Measurements from ENCODE around the gene SERPINB13. TPM values are rescaled to one million over a fixed set of nuclear protein-coding genes. Genes with fewer than 3 reads are reported as not detected.

SERPINB13 gene
- total RNA-seq, 1 experiment from 2014 or later = not detected

GRCh38 chr18:63586431-63586830 is 712 bp upstream of the SERPINB13 start:
- BruUV-seq (replicated peaks) = no TSS peak
- Mint-ChIP-seq H3K4me1 (ENCODE audit: low read depth, unreplicated experiment) (peaks cover 14% of the 10 kb centered on the region), H3K27ac (ENCODE audit: unreplicated experiment) (no peak overlapping the region), H3K4me3 (ENCODE audit: low read depth, unreplicated experiment) (no peak overlapping the region), H3K9me3 (ENCODE audit: low read depth, unreplicated experiment) (no peaks in the 10 kb centered on the region), H3K36me3 (ENCODE audit: insufficient read depth, unreplicated experiment) (no peaks in the 10 kb centered on the region), H3K27me3 (ENCODE audit: unreplicated experiment) (no peaks in the 10 kb centered on the region)
- intact Hi-C loops (cut with micrococcal nuclease; ENCODE audit: unreplicated experiment) = no loop called here
- TF ChIP-seq CTCF (IDR thresholded peaks at IDR 0.05; ENCODE audit: unreplicated experiment) = no peak
- CTCF ChIA-PET = interaction anchor here (0.6 kb wide), 1 partner anchor 155 kb away, joined by 4 read pairs; no protein-coding TSS in a partner anchor
- DNase-seq = no peak

- no peak for TF ChIP-seq CTCF (IDR thresholded peaks at IDR 0.05; ENCODE audit: unreplicated experiment)
- no peak for DNase-seq
- CTCF ChIA-PET = no interaction called here
- Mint-ChIP-seq H3K9me3 (ENCODE audit: low read depth, unreplicated experiment) (no peaks in the 10 kb centered on the region), H3K27me3 (ENCODE audit: unreplicated experiment) (no peaks in the 10 kb centered on the region), H3K36me3 (ENCODE audit: insufficient read depth, unreplicated experiment) (no peaks in the 10 kb centered on the region), H3K4me3 (ENCODE audit: low read depth, unreplicated experiment) (no peak overlapping the region), H3K27ac (ENCODE audit: unreplicated experiment) (no peak overlapping the region), H3K4me1 (ENCODE audit: low read depth, unreplicated experiment) (peaks cover 14% of the 10 kb centered on the region)
- no TSS peak for BruUV-seq (replicated peaks)
- intact Hi-C loops (cut with micrococcal nuclease; ENCODE audit: unreplicated experiment) = no loop called here
These were observed 1.8 kb downstream of the SERPINB13 start for GRCh38 chr18:63588909-63589308.

- no TSS peak for BruUV-seq (replicated peaks)
- Mint-ChIP-seq H3K9me3 (ENCODE audit: low read depth, unreplicated experiment) (no peaks in the 10 kb centered on the region), H3K27ac (ENCODE audit: unreplicated experiment) (no peak overlapping the region), H3K4me3 (ENCODE audit: low read depth, unreplicated experiment) (no peak overlapping the region), H3K36me3 (ENCODE audit: insufficient read depth, unreplicated experiment) (no peaks in the 10 kb centered on the region), H3K27me3 (ENCODE audit: unreplicated experiment) (no peaks in the 10 kb centered on the region), H3K4me1 (ENCODE audit: low read depth, unreplicated experiment) (peaks cover 4% of the 10 kb centered on the region)
- TF ChIP-seq CTCF (IDR thresholded peaks at IDR 0.05; ENCODE audit: unreplicated experiment) = no peak
- CTCF ChIA-PET = no interaction called here
- no peak for DNase-seq
- intact Hi-C loops (cut with micrococcal nuclease; ENCODE audit: unreplicated experiment) = no loop called here
These were observed 3.2 kb downstream of the SERPINB13 start for GRCh38 chr18:63590373-63590772.

- CTCF ChIA-PET = interaction anchor here (1.0 kb wide), 1 partner anchor 151 kb away, joined by 3 read pairs; no protein-coding TSS in a partner anchor
- Mint-ChIP-seq H3K36me3 (ENCODE audit: insufficient read depth, unreplicated experiment) (no peaks in the 10 kb centered on the region), H3K4me3 (ENCODE audit: low read depth, unreplicated experiment) (no peak overlapping the region), H3K27me3 (ENCODE audit: unreplicated experiment) (no peaks in the 10 kb centered on the region), H3K27ac (ENCODE audit: unreplicated experiment) (no peak overlapping the region), H3K4me1 (ENCODE audit: low read depth, unreplicated experiment) (no peaks in the 10 kb centered on the region), H3K9me3 (ENCODE audit: low read depth, unreplicated experiment) (no peaks in the 10 kb centered on the region)
- DNase-seq = no peak
- BruUV-seq (replicated peaks) = no TSS peak
- intact Hi-C loops (cut with micrococcal nuclease; ENCODE audit: unreplicated experiment) = no loop called here
- TF ChIP-seq CTCF (IDR thresholded peaks at IDR 0.05; ENCODE audit: unreplicated experiment) = no peak
These were observed 4.0 kb downstream of the SERPINB13 start for GRCh38 chr18:63590966-63591695.

All from Calu3 (cell line).